HEK293 (cell line): ENCODE data around the gene THAP3.

Experiments used
- AEBP2 ChIP-seq: fragments of 450-650 bp; formaldehyde crosslinking; IDR thresholded peaks from 2 replicates; pipeline ENCODE4 v1.5.1; 2016; ENCODE audit warnings: missing biosample characterization, missing genetic modification characterization, borderline replicate concordance
- EGR2 ChIP-seq: fragments of 450-650 bp; formaldehyde crosslinking; IDR thresholded peaks from 2 replicates; pipeline ENCODE4 v1.5.1; 2016; ENCODE audit warnings: low read depth, missing biosample characterization, missing genetic modification characterization
- GFI1B ChIP-seq: fragments of 450-650 bp; formaldehyde crosslinking; IDR thresholded peaks from 2 replicates; pipeline ENCODE4 v1.5.1; 2016; ENCODE audit warnings: missing biosample characterization, missing genetic modification characterization
- KLF7 ChIP-seq: fragments of 450-650 bp; formaldehyde crosslinking; IDR thresholded peaks from 2 replicates; pipeline ENCODE4 v1.5.1; 2016; ENCODE audit warnings: missing biosample characterization, missing genetic modification characterization, borderline replicate concordance
- MYNN ChIP-seq: fragments of 450-650 bp; formaldehyde crosslinking; IDR thresholded peaks from 2 replicates; pipeline ENCODE4 v1.5.1; 2016; ENCODE audit warnings: missing biosample characterization, missing genetic modification characterization, borderline replicate concordance
- PRDM10 ChIP-seq: fragments of 450-650 bp; formaldehyde crosslinking; IDR thresholded peaks from 2 replicates; pipeline ENCODE4 v1.5.1; 2016; ENCODE audit warnings: missing biosample characterization, missing genetic modification characterization
- SP7 ChIP-seq: fragments of 450-650 bp; formaldehyde crosslinking; IDR thresholded peaks from 2 replicates; pipeline ENCODE4 v1.5.1; 2016; ENCODE audit warnings: missing biosample characterization, missing genetic modification characterization
- ZBTB20 ChIP-seq: fragments of 450-650 bp; formaldehyde crosslinking; IDR thresholded peaks from 2 replicates; pipeline ENCODE4 v1.5.1; 2016; ENCODE audit warnings: missing biosample characterization, missing genetic modification characterization
- ZBTB8A ChIP-seq: fragments of 450-650 bp; formaldehyde crosslinking; IDR thresholded peaks from 2 replicates; pipeline ENCODE4 v1.5.1; 2016; ENCODE audit warnings: missing biosample characterization, missing genetic modification characterization
- ZNF10 ChIP-seq: fragments of 450-650 bp; formaldehyde crosslinking; IDR thresholded peaks from 2 replicates; pipeline ENCODE4 v1.5.1; 2017; ENCODE audit warnings: missing biosample characterization, missing genetic modification characterization
- ZNF121 ChIP-seq: fragments of 450-650 bp; formaldehyde crosslinking; IDR thresholded peaks from 2 replicates; pipeline ENCODE4 v1.5.1; 2016; ENCODE audit warnings: missing biosample characterization, missing genetic modification characterization
- ZNF140 ChIP-seq: fragments of 450-650 bp; formaldehyde crosslinking; IDR thresholded peaks from 2 replicates; pipeline ENCODE4 v1.5.1; 2016; ENCODE audit warnings: missing biosample characterization, missing genetic modification characterization
- ZNF221 ChIP-seq: fragments of 450-650 bp; formaldehyde crosslinking; IDR thresholded peaks from 2 replicates; pipeline ENCODE4 v1.5.1; 2017; ENCODE audit warnings: missing biosample characterization, missing genetic modification characterization, borderline replicate concordance
- ZNF266 ChIP-seq: fragments of 450-650 bp; formaldehyde crosslinking; IDR thresholded peaks from 2 replicates; pipeline ENCODE4 v1.5.1; 2016; ENCODE audit warnings: missing biosample characterization, missing genetic modification characterization, low read depth
- ZNF280C ChIP-seq: fragments of 450-650 bp; formaldehyde crosslinking; IDR thresholded peaks from 2 replicates; pipeline ENCODE4 v1.5.1; 2016; ENCODE audit warnings: missing biosample characterization, missing genetic modification characterization
- ZNF311 ChIP-seq: fragments of 450-650 bp; formaldehyde crosslinking; IDR thresholded peaks from 2 replicates; pipeline ENCODE4 v1.5.1; 2017; ENCODE audit warnings: missing biosample characterization, missing genetic modification characterization, borderline replicate concordance
- ZNF341 ChIP-seq: fragments of 450-650 bp; formaldehyde crosslinking; IDR thresholded peaks from 2 replicates; pipeline ENCODE4; 2016; ENCODE audit warnings: low read depth, missing biosample characterization, missing genetic modification characterization
- ZNF514 ChIP-seq: fragments of 450-650 bp; formaldehyde crosslinking; IDR thresholded peaks from 2 replicates; pipeline ENCODE4 v1.5.1; 2016; ENCODE audit warnings: missing biosample characterization, missing genetic modification characterization
- ZNF549 ChIP-seq: fragments of 450-650 bp; IDR thresholded peaks from 2 replicates; pipeline ENCODE4 v1.5.1; 2018; ENCODE audit warnings: missing biosample characterization, missing genetic modification characterization, mild to moderate bottlenecking, inconsistent platforms, moderate library complexity
- ZNF580 ChIP-seq: fragments of 450-650 bp; formaldehyde crosslinking; IDR thresholded peaks from 2 replicates; pipeline ENCODE4 v1.5.1; 2016; ENCODE audit warnings: missing biosample characterization, missing genetic modification characterization
- ZNF600 ChIP-seq: fragments of 450-650 bp; formaldehyde crosslinking; IDR thresholded peaks from 2 replicates; pipeline ENCODE4 v1.5.1; 2016; ENCODE audit warnings: missing biosample characterization, missing genetic modification characterization
- ZNF629 ChIP-seq: fragments of 450-650 bp; formaldehyde crosslinking; IDR thresholded peaks from 2 replicates; pipeline ENCODE4 v1.5.1; 2017; ENCODE audit warnings: missing biosample characterization, missing genetic modification characterization
- ZNF654 ChIP-seq: fragments of 450-650 bp; formaldehyde crosslinking; IDR thresholded peaks from 2 replicates; pipeline ENCODE4 v1.5.1; 2016; ENCODE audit warnings: low read depth, missing biosample characterization, missing genetic modification characterization
- ZNF660 ChIP-seq: fragments of 450-650 bp; IDR thresholded peaks from 2 replicates; pipeline ENCODE4 v1.5.1; 2018; ENCODE audit warnings: missing biosample characterization, mild to moderate bottlenecking, missing genetic modification characterization
- ZNF677 ChIP-seq: fragments of 450-650 bp; IDR thresholded peaks from 2 replicates; pipeline ENCODE4 v1.5.0; 2018; ENCODE audit warnings: missing biosample characterization, mild to moderate bottlenecking, missing genetic modification characterization, moderate library complexity
- ZNF843 ChIP-seq: fragments of 450-650 bp; formaldehyde crosslinking; IDR thresholded peaks from 2 replicates; pipeline ENCODE4 v1.5.1; 2016; ENCODE audit warnings: missing biosample characterization, missing genetic modification characterization
- TF ChIP-seq, protein P1 (sequence below): fragments of 450-650 bp; formaldehyde crosslinking; IDR thresholded peaks from 2 replicates; pipeline ENCODE4 v1.5.1; 2016; ENCODE audit warnings: missing biosample characterization, missing genetic modification characterization, low read depth
- TF ChIP-seq, protein P2 (sequence below): fragments of 450-650 bp; formaldehyde crosslinking; IDR thresholded peaks from 2 replicates; pipeline ENCODE4 v1.5.1; 2016; ENCODE audit warnings: missing biosample characterization, missing genetic modification characterization

THAP3 gene

GRCh38 chr1:6613361-6614018 is 11.2 kb upstream of the THAP3 start, which contains the start of gene PHF13 (continued):
- TF ChIP-seq, protein P1, sequence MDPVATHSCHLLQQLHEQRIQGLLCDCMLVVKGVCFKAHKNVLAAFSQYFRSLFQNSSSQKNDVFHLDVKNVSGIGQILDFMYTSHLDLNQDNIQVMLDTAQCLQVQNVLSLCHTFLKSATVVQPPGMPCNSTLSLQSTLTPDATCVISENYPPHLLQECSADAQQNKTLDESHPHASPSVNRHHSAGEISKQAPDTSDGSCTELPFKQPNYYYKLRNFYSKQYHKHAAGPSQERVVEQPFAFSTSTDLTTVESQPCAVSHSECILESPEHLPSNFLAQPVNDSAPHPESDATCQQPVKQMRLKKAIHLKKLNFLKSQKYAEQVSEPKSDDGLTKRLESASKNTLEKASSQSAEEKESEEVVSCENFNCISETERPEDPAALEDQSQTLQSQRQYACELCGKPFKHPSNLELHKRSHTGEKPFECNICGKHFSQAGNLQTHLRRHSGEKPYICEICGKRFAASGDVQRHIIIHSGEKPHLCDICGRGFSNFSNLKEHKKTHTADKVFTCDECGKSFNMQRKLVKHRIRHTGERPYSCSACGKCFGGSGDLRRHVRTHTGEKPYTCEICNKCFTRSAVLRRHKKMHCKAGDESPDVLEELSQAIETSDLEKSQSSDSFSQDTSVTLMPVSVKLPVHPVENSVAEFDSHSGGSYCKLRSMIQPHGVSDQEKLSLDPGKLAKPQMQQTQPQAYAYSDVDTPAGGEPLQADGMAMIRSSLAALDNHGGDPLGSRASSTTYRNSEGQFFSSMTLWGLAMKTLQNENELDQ = no peak
- no peak for TF ChIP-seq ZNF121 (tag by site-specific recombination)
- no peak for TF ChIP-seq ZNF280C (tag by site-specific recombination)
- TF ChIP-seq SP7 (tag by site-specific recombination) = peak; percentile 34; the same call in 1 of the 2 replicates
- TF ChIP-seq ZNF514 (tag by site-specific recombination) = no peak
- no peak for TF ChIP-seq MYNN (tag by site-specific recombination)
- no peak for TF ChIP-seq ZNF10
- TF ChIP-seq ZNF843 = no peak
- no peak for TF ChIP-seq GFI1B (tag by site-specific recombination)
- TF ChIP-seq ZNF580 (tag by site-specific recombination) = 0 out of 2 replicates have a peak, but pooled peaks have one; percentile 48
- TF ChIP-seq ZNF629 (tag by site-specific recombination) = 0 out of 2 replicates have a peak, but pooled peaks have one; percentile 42
- peak; percentile 71; the same call in 1 of the 2 replicates for TF ChIP-seq KLF7
- TF ChIP-seq ZNF341 (tag by site-specific recombination) = peak; percentile 87
- TF ChIP-seq AEBP2 (tag by site-specific recombination) = no peak
- TF ChIP-seq EGR2 = peak; percentile 87
- TF ChIP-seq ZNF549 (tag by site-specific recombination) = no peak
- TF ChIP-seq, protein P2, sequence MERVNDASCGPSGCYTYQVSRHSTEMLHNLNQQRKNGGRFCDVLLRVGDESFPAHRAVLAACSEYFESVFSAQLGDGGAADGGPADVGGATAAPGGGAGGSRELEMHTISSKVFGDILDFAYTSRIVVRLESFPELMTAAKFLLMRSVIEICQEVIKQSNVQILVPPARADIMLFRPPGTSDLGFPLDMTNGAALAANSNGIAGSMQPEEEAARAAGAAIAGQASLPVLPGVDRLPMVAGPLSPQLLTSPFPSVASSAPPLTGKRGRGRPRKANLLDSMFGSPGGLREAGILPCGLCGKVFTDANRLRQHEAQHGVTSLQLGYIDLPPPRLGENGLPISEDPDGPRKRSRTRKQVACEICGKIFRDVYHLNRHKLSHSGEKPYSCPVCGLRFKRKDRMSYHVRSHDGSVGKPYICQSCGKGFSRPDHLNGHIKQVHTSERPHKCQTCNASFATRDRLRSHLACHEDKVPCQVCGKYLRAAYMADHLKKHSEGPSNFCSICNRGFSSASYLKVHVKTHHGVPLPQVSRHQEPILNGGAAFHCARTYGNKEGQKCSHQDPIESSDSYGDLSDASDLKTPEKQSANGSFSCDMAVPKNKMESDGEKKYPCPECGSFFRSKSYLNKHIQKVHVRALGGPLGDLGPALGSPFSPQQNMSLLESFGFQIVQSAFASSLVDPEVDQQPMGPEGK (tag by site-specific recombination) = peak; percentile 75
- no peak for TF ChIP-seq ZNF677 (tag by site-specific recombination)
- TF ChIP-seq ZNF660 = no peak
- peak; percentile 82 for TF ChIP-seq ZBTB8A (tag by site-specific recombination)
- no peak for TF ChIP-seq ZNF311 (tag by site-specific recombination)
- TF ChIP-seq ZNF600 (tag by site-specific recombination) = peak; percentile 24; the same call in 1 of the 2 replicates
- no peak for TF ChIP-seq ZNF140 (tag by site-specific recombination)
- no peak for TF ChIP-seq ZNF266 (tag by site-specific recombination)
- TF ChIP-seq ZNF654 (tag by site-specific recombination) = no peak
- peak; percentile 31; the same call in 1 of the 2 replicates for TF ChIP-seq PRDM10 (tag by site-specific recombination)
- TF ChIP-seq ZNF221 (tag by site-specific recombination) = no peak
- peak; percentile 92 for TF ChIP-seq ZBTB20 (tag by site-specific recombination)
